Measurements from ENCODE around the gene GRN.
"Not testable (repeated sequence)": the region's sequence is repeated elsewhere in the genome, so short reads cannot be mapped to it uniquely, and the experiment has no call there.

The GRN gene

GRCh38 chr17:44367231-44367979 lies 22.3 kb downstream of the GRN start:
- Histone ChIP-seq H3K4me1 (peaks cover under 1% of the 10 kb centered on the region; the same call in 1 of the 2 replicates), H3K27me3 (no peaks in the 10 kb centered on the region), H3K9me3 (no peaks in the 10 kb centered on the region), H3K4me3 (ENCODE audit: low read depth, low read length) (no peak overlapping the region), H3K36me3 (no peaks in the 10 kb centered on the region)
- TF ChIP-seq, protein P1, sequence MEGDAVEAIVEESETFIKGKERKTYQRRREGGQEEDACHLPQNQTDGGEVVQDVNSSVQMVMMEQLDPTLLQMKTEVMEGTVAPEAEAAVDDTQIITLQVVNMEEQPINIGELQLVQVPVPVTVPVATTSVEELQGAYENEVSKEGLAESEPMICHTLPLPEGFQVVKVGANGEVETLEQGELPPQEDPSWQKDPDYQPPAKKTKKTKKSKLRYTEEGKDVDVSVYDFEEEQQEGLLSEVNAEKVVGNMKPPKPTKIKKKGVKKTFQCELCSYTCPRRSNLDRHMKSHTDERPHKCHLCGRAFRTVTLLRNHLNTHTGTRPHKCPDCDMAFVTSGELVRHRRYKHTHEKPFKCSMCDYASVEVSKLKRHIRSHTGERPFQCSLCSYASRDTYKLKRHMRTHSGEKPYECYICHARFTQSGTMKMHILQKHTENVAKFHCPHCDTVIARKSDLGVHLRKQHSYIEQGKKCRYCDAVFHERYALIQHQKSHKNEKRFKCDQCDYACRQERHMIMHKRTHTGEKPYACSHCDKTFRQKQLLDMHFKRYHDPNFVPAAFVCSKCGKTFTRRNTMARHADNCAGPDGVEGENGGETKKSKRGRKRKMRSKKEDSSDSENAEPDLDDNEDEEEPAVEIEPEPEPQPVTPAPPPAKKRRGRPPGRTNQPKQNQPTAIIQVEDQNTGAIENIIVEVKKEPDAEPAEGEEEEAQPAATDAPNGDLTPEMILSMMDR (IDR thresholded peaks at IDR 0.05; ENCODE audit: low read depth, low read length), result no peak
- no peak for DNase-seq

DNA sequence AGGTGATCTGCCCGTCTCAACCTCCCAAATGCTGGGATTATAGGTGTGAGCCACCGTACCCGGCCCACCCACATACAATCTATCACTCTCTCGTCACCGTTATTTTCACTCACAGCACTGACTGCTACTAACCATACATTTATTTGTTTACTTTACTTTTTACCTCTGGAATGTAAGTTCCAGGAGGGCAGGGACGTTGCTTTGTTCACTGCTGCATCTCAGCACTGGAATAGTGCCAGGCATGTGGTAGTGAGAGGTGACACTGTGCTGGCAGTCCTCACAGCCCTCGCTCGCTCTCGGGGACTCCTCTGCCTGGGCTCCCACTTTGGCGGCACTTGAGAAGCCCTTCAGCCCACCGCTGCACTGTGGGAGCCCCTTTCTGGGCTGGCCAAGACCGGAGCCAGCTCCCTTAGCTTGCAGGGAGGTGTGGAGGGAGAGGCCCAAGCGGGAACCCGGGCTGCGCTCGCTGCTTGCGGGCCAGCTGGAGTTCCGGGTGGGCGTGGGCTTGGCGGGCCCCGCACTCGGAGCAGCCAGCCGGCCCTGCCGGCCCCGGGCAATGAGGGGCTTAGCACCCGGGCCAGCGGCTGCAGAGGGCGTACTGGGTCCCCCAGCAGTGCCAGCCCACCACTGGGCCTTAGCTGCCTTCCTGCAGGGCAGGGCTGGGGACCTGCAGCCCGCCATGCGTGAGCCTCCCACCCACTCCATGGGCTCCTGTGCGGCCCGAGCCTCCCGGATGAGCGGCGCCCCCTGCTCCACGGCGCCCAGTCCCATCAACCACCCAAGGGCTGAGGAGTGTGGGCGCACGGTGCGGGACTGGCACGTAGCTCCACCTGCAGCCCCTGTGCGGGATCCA lies 23.5 kb downstream of the GRN start:
- not testable (repeated sequence) for H3K4me3 ChIP-seq (ENCODE audit: low read depth, low read length); H3K4me1 ChIP-seq; H3K27me3 ChIP-seq; H3K36me3 ChIP-seq; H3K9me3 ChIP-seq; DNase-seq

DNA sequence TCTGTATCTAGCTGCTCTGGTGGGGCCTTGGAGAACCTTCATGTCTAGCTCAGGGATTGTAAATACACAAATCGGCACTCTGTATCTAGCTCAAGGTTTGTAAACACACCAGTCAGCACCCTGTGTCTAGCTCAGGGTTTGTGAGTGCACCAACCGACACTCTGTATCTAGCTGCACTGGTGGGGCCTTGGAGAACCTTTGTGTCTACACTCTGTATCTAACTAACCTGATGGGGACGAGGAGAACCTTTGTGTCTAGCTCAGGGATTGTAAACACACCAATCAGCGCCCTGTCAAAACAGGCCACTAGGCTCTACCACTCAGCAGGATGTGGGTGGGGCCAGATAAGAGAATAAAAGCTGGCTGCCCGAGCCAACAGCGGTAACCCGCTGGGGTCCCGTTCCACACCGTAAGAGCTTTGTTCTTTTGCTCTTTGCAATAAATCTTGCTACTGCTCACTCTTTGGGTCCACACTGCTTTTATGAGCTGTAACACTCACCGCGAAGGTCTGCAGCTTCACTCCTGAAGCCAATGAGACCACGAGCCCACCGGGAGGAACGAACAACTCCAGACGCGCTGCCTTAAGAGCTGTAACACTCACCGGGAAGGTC lies 24.4 kb downstream of the GRN start:
- H3K27me3 ChIP-seq, H3K9me3 ChIP-seq: not testable (repeated sequence)

GRCh38 chr17:44372036-44372435 lies 26.9 kb downstream of the GRN start:
- TF ChIP-seq, protein P1 (IDR thresholded peaks at IDR 0.05; ENCODE audit: low read depth, low read length), result no peak
- Histone ChIP-seq H3K27me3 (no peaks in the 10 kb centered on the region), H3K4me1 (no peaks in the 10 kb centered on the region), H3K36me3 (no peaks in the 10 kb centered on the region), H3K4me3 (ENCODE audit: low read depth, low read length) (no peak overlapping the region), H3K9me3 (no peaks in the 10 kb centered on the region)
- no peak for DNase-seq

More for the DNA sequence above, 24.4 kb downstream of the GRN start:
- not testable (repeated sequence) for DNase-seq; H3K4me1 ChIP-seq; H3K36me3 ChIP-seq; H3K4me3 ChIP-seq (ENCODE audit: low read depth, low read length)

GRCh38 chr17:44374306-44375195 lies 29.4 kb downstream of the GRN start:
- Histone ChIP-seq H3K9me3 (no peaks in the 10 kb centered on the region), H3K4me3 (ENCODE audit: low read depth, low read length) (no peak overlapping the region), H3K27me3 (no peaks in the 10 kb centered on the region), H3K4me1 (no peaks in the 10 kb centered on the region), H3K36me3 (no peaks in the 10 kb centered on the region)
- DNase-seq, result no peak
- TF ChIP-seq, protein P1 (IDR thresholded peaks at IDR 0.05; ENCODE audit: low read depth, low read length), result no peak

DNA sequence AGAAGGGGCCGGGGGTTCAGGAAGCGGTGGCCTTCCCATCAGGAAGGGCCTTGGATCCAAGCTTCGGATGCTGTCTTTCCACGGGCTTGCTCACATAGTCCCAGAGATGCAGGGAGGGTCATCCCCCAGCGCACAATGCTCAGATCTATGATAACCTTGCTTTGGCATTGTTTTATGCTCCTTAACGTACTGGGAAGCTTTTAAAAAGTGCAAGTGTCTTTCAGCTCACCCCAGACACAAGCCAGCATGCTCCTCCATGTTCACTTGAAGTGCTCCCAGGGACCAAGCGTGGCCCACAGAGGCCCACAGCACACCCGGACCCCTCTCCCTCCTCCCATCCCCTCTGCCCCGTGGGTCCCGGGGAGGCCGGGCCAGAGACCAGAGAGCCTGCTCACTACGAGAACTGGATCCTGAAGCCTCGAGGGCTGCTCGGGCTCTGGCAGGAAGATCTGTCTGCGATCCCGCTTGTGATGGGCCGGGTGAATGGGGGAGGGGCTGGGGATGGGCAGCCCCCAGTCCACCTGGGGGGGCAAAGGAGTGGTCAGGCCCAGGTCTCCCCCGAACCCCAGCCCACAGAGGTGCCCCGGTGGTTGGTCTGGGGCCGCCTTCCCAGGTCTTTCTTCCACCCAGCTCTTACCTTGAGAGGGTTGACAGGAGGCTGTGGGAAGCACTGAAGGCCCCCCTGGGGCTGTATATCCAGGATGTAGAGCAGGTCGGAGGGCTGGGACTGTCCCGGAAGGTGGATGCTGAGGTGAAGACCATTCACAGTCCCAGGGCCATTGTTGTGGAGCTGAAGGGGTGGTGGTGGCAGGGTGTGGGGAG lies 30.3 kb downstream of the GRN start:
- DNase-seq, result no peak
- H3K4me1 ChIP-seq, result no peaks in the 10 kb centered on the region
- TF ChIP-seq, protein P1 (IDR thresholded peaks at IDR 0.05; ENCODE audit: low read depth, low read length), result no peak
- H3K4me3 ChIP-seq (ENCODE audit: low read depth, low read length), result no peak overlapping the region
- no peaks in the 10 kb centered on the region for H3K27me3 ChIP-seq
- no peaks in the 10 kb centered on the region for H3K9me3 ChIP-seq
- H3K36me3 ChIP-seq, result no peaks in the 10 kb centered on the region

Measured in BE2C (cell line).